HEK293T (cell line): ENCODE results near the gene MYOF.

Source experiments
- FOXA1 ChIP-seq: fragments of 450-650 bp; IDR thresholded peaks from 2 replicates; pipeline ENCODE4 v1.6.1; 2016; ENCODE audit warnings: mild to moderate bottlenecking
- FOXM1 ChIP-seq: fragments of 450-650 bp; IDR thresholded peaks from 2 replicates; pipeline ENCODE4 v1.6.1; 2017; ENCODE audit warnings: mild to moderate bottlenecking, borderline replicate concordance
- PKNOX1 ChIP-seq: fragments of 450-650 bp; IDR thresholded peaks from 2 replicates; pipeline ENCODE4 v1.6.1; 2016
- SP1 ChIP-seq: fragments of 450-650 bp; IDR thresholded peaks from 2 replicates; pipeline ENCODE4 v1.6.1; 2017

DNA sequence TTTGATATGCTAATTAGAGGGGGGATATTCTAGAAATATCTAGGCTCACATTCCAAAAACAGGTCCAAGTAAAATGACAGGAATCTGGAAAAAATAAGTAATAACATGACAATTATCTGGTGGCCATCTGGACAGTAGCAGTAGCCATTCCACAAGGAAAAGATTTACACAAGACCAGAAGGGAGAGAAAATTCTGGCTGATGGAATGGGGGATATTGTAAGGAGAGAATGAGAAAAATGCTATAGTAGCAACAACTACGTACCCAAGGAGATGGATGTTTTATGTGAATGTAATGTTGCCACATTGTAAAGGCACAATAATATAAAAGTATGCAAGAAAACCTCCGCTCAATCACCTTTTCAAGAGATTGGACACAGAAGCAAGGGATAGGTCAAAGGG lies 5.4 kb downstream of the MYOF start:
- TF ChIP-seq SP1 (no peak), FOXA1 (no peak), FOXM1 (no peak), PKNOX1 (no peak)
